ENCODE measurements around the gene BTBD9.

- TF ChIP-seq LEF1 (IDR thresholded peaks at IDR 0.05): no peak
- no peak for TF ChIP-seq EZH2 (IDR thresholded peaks at IDR 0.05; ENCODE audit: borderline replicate concordance, low read depth, low read length)
Observed at GRCh38 chr6:38644951-38645350, 5.2 kb upstream of the BTBD9 start.
